ENCODE data around the gene BST2.

Gene BST2

GRCh38 chr19:17419154-17419620, 13.8 kb upstream of the BST2 start:
- no peak for TF ChIP-seq EZH2 (IDR thresholded peaks at IDR 0.05; ENCODE audit: borderline replicate concordance, low read depth, low read length, severe bottlenecking)
- TF ChIP-seq, protein P1, sequence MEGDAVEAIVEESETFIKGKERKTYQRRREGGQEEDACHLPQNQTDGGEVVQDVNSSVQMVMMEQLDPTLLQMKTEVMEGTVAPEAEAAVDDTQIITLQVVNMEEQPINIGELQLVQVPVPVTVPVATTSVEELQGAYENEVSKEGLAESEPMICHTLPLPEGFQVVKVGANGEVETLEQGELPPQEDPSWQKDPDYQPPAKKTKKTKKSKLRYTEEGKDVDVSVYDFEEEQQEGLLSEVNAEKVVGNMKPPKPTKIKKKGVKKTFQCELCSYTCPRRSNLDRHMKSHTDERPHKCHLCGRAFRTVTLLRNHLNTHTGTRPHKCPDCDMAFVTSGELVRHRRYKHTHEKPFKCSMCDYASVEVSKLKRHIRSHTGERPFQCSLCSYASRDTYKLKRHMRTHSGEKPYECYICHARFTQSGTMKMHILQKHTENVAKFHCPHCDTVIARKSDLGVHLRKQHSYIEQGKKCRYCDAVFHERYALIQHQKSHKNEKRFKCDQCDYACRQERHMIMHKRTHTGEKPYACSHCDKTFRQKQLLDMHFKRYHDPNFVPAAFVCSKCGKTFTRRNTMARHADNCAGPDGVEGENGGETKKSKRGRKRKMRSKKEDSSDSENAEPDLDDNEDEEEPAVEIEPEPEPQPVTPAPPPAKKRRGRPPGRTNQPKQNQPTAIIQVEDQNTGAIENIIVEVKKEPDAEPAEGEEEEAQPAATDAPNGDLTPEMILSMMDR (IDR thresholded peaks at IDR 0.05; ENCODE audit: borderline replicate concordance, extremely low read depth, low read length, poor library complexity, severe bottlenecking), result no peak
- Histone ChIP-seq H3K36me3 (ENCODE audit: insufficient read depth, low read length) (peaks cover 16% of the 10 kb centered on the region), H3K9ac (ENCODE audit: low read depth, low read length) (peak overlapping the region; percentile 72), H4K20me1 (ENCODE audit: insufficient read depth, low read length) (no peaks in the 10 kb centered on the region), H3K27me3 (ENCODE audit: insufficient read depth, low read length, poor library complexity) (no peaks in the 10 kb centered on the region), H3K4me2 (ENCODE audit: insufficient read depth, low read length) (peak overlapping the region; percentile 80), H3K4me3 (ENCODE audit: low read depth in 1 of 2, low read length in 2 of 2) (peak overlapping the region; percentile 21 to 66), H3K9me3 (ENCODE audit: insufficient read depth, low read length, severe bottlenecking) (no peaks in the 10 kb centered on the region), H3K4me1 (ENCODE audit: insufficient read depth, low read length) (peaks cover 19% of the 10 kb centered on the region), H3K27ac (ENCODE audit: low read length) (peak overlapping the region; percentile 86), H3K79me2 (ENCODE audit: insufficient read depth, low read length) (peaks cover 15% of the 10 kb centered on the region), H2AFZ (ENCODE audit: low read depth, low read length) (peak overlapping the region; percentile 70)
- DNase-seq (no peak), ATAC-seq (ENCODE audit: insufficient read depth, low read depth) (no peak)

DNA sequence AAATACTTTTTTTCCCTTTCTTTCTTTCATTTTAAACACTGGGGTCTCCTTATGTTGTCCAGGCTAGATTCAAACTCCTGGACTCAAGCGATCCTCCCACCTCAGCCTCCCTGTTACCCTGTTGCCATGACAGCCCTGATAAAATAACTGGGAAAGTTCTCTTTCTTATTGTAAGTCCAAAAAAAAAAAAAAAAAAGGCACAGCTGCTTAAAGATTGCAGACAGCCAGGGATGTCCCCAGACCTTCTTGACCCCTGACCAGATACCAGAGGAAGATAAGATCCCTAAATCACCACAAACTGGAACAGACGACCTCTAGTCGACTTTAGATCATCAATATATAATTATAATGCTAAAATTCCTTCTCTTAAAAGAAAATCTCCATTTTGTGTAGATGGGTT, 13.3 kb upstream of the BST2 start:
- DNase-seq, result no peak
- Histone ChIP-seq H3K4me3 (ENCODE audit: low read depth in 1 of 2, low read length in 2 of 2) (peak overlapping the region; percentile 21 to 66), H3K36me3 (ENCODE audit: insufficient read depth, low read length) (peaks cover 15% of the 10 kb centered on the region), H3K27ac (ENCODE audit: low read length) (peak overlapping the region; percentile 86), H3K9ac (ENCODE audit: low read depth, low read length) (peak overlapping the region; percentile 72), H2AFZ (ENCODE audit: low read depth, low read length) (peak overlapping the region; percentile 70), H3K27me3 (ENCODE audit: insufficient read depth, low read length, poor library complexity) (no peaks in the 10 kb centered on the region), H3K79me2 (ENCODE audit: insufficient read depth, low read length) (peaks cover 15% of the 10 kb centered on the region), H3K4me1 (ENCODE audit: insufficient read depth, low read length) (peaks cover 19% of the 10 kb centered on the region), H3K4me2 (ENCODE audit: insufficient read depth, low read length) (peak overlapping the region; percentile 80), H4K20me1 (ENCODE audit: insufficient read depth, low read length) (no peaks in the 10 kb centered on the region), H3K9me3 (ENCODE audit: insufficient read depth, low read length, severe bottlenecking) (no peaks in the 10 kb centered on the region)
- no peak for TF ChIP-seq EZH2 (IDR thresholded peaks at IDR 0.05; ENCODE audit: borderline replicate concordance, low read depth, low read length, severe bottlenecking)
- TF ChIP-seq, protein P1 (IDR thresholded peaks at IDR 0.05; ENCODE audit: borderline replicate concordance, extremely low read depth, low read length, poor library complexity, severe bottlenecking), result no peak
- ATAC-seq (ENCODE audit: insufficient read depth, low read depth), result no peak

GRCh38 chr19:17415121-17415520, 9.7 kb upstream of the BST2 start:
- Histone ChIP-seq H3K4me3 (ENCODE audit: low read depth in 1 of 2, low read length in 2 of 2) (no peak overlapping the region), H3K4me2 (ENCODE audit: insufficient read depth, low read length) (no peak overlapping the region), H2AFZ (ENCODE audit: low read depth, low read length) (no peak overlapping the region)

More at GRCh38 chr19:17415121-17415520, 9.7 kb upstream of the BST2 start:
- no peak for DNase-seq
- Histone ChIP-seq H3K9ac (ENCODE audit: low read depth, low read length) (no peak overlapping the region), H3K9me3 (ENCODE audit: insufficient read depth, low read length, severe bottlenecking) (no peaks in the 10 kb centered on the region), H3K27ac (ENCODE audit: low read length) (no peak overlapping the region), H3K27me3 (ENCODE audit: insufficient read depth, low read length, poor library complexity) (no peaks in the 10 kb centered on the region), H3K4me1 (ENCODE audit: insufficient read depth, low read length) (peaks cover 9% of the 10 kb centered on the region), H3K79me2 (ENCODE audit: insufficient read depth, low read length) (peaks cover 6% of the 10 kb centered on the region), H3K36me3 (ENCODE audit: insufficient read depth, low read length) (peaks cover 12% of the 10 kb centered on the region; the same call in 1 of the 2 replicates), H4K20me1 (ENCODE audit: insufficient read depth, low read length) (no peaks in the 10 kb centered on the region)
- no peak for ATAC-seq (ENCODE audit: insufficient read depth, low read depth)
- TF ChIP-seq EZH2 (IDR thresholded peaks at IDR 0.05; ENCODE audit: borderline replicate concordance, low read depth, low read length, severe bottlenecking), result no peak
- TF ChIP-seq, protein P1 (IDR thresholded peaks at IDR 0.05; ENCODE audit: borderline replicate concordance, extremely low read depth, low read length, poor library complexity, severe bottlenecking), result no peak

Data from DND-41 (cell line).